Peyer's patch (tissue), 4 donors: ENCODE results near the gene BLTP3B. TPM values are rescaled to one million over a fixed set of nuclear protein-coding genes. Genes with fewer than 3 reads are reported as not detected.

ENCODE experiments used
- DNase-seq, 3 donors: peaks; one replicate each; pipeline ENCODE4 v3.0.0-alpha.2; 2017 to 2019
- H3K27ac ChIP-seq, 4 donors: fragments of 200-600 bp; sonication (generic); one replicate each; pipeline ENCODE4 v1.5.1; 2016 to 2019
- H3K27me3 ChIP-seq, 2 donors: fragments of 200-600 bp; sonication (generic); one replicate each; pipeline ENCODE4 v1.5.1; 2019
- H3K36me3 ChIP-seq, 3 donors: fragments of 200-600 bp; sonication (generic); one replicate each; pipeline ENCODE4 v1.5.1; 2016 to 2019
- H3K4me1 ChIP-seq, 4 donors: fragments of 200-600 bp; sonication (generic); one replicate each; pipeline ENCODE4 v1.5.1; 2016 to 2019
- H3K4me3 ChIP-seq, 4 donors: fragments of 200-600 bp; sonication (generic); 1 replicate in 3 of 4; 2 replicates in 1 of 4; pipeline ENCODE4 v1.5.1; 2016 to 2019; ENCODE audit warnings: mild to moderate bottlenecking in 1 of 4
- H3K9me3 ChIP-seq, 4 donors: fragments of 200-600 bp; sonication (generic); one replicate each; pipeline ENCODE4 v1.5.1; 2016 to 2019; ENCODE audit warnings: mild to moderate bottlenecking in 1 of 4
- CTCF ChIP-seq, 6 experiments: fragments of 450-650 bp in 4 of 6; fragments of 200-600 bp in 2 of 6; sonication (generic) in 1 of 6; IDR thresholded peaks; one replicate each; pipeline ENCODE4 v1.5.1; 2017 to 2019; ENCODE audit warnings: antibody characterized with exemption in 6 of 6, mild to moderate bottlenecking in 3 of 6, moderate library complexity in 1 of 6
- POLR2A ChIP-seq, 2 donors: fragments of 450-650 bp; IDR thresholded peaks; one replicate each; pipeline ENCODE4 v1.5.1; 2017; ENCODE audit warnings: antibody characterized with exemption in 2 of 2, mild to moderate bottlenecking in 2 of 2, moderate library complexity in 2 of 2
- small RNA-seq, 2 donors: library from RNA; depleted of rRNA; stranded (forward); fragments of <200 nt; gene quantifications; one replicate each; pipeline ENCODE3, GENCODE V24; 2016
- total RNA-seq, 4 donors: library from RNA; depleted of rRNA; stranded (reverse); fragments of >200 nt; gene quantifications; one replicate each; pipeline ENCODE4 v1.1.0, GENCODE V29; 2016

BLTP3B gene
- total RNA-seq, 4 donors from 2014 or later, result 20.6 to 56.9 (median 27.9) TPM

- Histone ChIP-seq H3K4me3 (no peak overlapping the region), H3K4me1 (no peaks in the 10 kb centered on the region), H3K36me3 (peaks cover 0 to 14% (median 0%) of the 10 kb centered on the region in 3 donors), H3K27ac (no peak overlapping the region), H3K27me3 (no peaks in the 10 kb centered on the region), H3K9me3 (no peaks in the 10 kb centered on the region)
- no peak for DNase-seq
- TF ChIP-seq CTCF (IDR thresholded peaks at IDR 0.05) (no peak), POLR2A (IDR thresholded peaks at IDR 0.05) (no peak)
These were observed 35.8 kb downstream of the BLTP3B start for GRCh38 chr12:100106861-100107260.

- TF ChIP-seq CTCF (IDR thresholded peaks at IDR 0.05) (no peak), POLR2A (IDR thresholded peaks at IDR 0.05) (no peak)
- Histone ChIP-seq H3K27ac (no peak overlapping the region), H3K27me3 (no peaks in the 10 kb centered on the region), H3K4me3 (no peak overlapping the region), H3K4me1 (no peaks in the 10 kb centered on the region), H3K36me3 (peaks cover 0 to 17% (median 0%) of the 10 kb centered on the region in 3 donors), H3K9me3 (no peaks in the 10 kb centered on the region)
- DNase-seq, result no peak
These were observed 37.0 kb downstream of the BLTP3B start for GRCh38 chr12:100105661-100106060.

GRCh38 chr12:100101000-100101399 is 41.7 kb downstream of the BLTP3B start:
- no peak overlapping the region for H3K27ac ChIP-seq
- H3K27me3 ChIP-seq, result no peaks in the 10 kb centered on the region
- no peak for DNase-seq
- no peak overlapping the region for H3K4me3 ChIP-seq
- H3K9me3 ChIP-seq, result no peaks in the 10 kb centered on the region
- H3K36me3 ChIP-seq, result peaks cover 0 to 29% (median 0%) of the 10 kb centered on the region in 3 donors
- no peaks in the 10 kb centered on the region for H3K4me1 ChIP-seq
- TF ChIP-seq POLR2A (IDR thresholded peaks at IDR 0.05) (no peak), CTCF (IDR thresholded peaks at IDR 0.05) (no peak)

Small RNA genes within 50 kb of the gene (small RNA-seq; reads per million reads assigned to genes)
- gene MIR1827 (0 reads per million in 2 donors), gene RN7SL176P (0 reads per million in 2 donors)

Other genes starting within 250 kb of the BLTP3B start
- gene ANKS1B, start 157.9 kb downstream of the BLTP3B start, total RNA-seq, result 10 to 100 TPM in 1 of 4 donors, 1 to 10 TPM in 2, under 1 TPM in 1; 0.88 to 10.7 (median 4.4) TPM
- 10 to 100 TPM in 3 of 4 donors, 1 to 10 TPM in 1; 4.2 to 21.5 (median 12.2) TPM for gene ACTR6, start 57.9 kb upstream of the BLTP3B start, total RNA-seq
- gene DEPDC4, start 124.2 kb upstream of the BLTP3B start, total RNA-seq, result 1 to 10 TPM in 2 of 4 donors, not detected in 2; 1.4 to 2.0 TPM
- 10 to 100 TPM; 47.5 to 73.4 (median 52.6) TPM for gene SCYL2, start 124.3 kb upstream of the BLTP3B start, total RNA-seq
- 100 to 1,000 TPM in 1 of 4 donors, 10 to 100 TPM in 2, not detected in 1; 61.9 to 212 (median 83.1) TPM for gene SLC17A8, start 214.2 kb upstream of the BLTP3B start, total RNA-seq